GM23338 (cell line): ENCODE data around the gene RAG1. TPM values are rescaled to one million over a fixed set of nuclear protein-coding genes. Genes with fewer than 3 reads are reported as not detected.

Source experiments
- ATAC-seq: fragments of 200-7000 bp; cut with Tn5 transposase; 3 replicates; pipeline ENCODE4 v1.9.1; 2020
- DNase-seq: peaks from one replicate; pipeline ENCODE4 v3.0.0-alpha.2; 2015; ENCODE audit warnings: low spot score
- H2AFZ ChIP-seq: fragments of 200-600 bp; sonication (generic); 2 replicates; pipeline ENCODE4 v1.8.0; 2016; ENCODE audit warnings: antibody characterized with exemption, mild to moderate bottlenecking, moderate library complexity
- H3F3A ChIP-seq: fragments of 200-600 bp; sonication (generic); replicated peaks from 2 replicates; pipeline ENCODE4 v1.8.0; 2017; ENCODE audit warnings: antibody characterized with exemption, mixed run types, low read depth
- H3K27ac ChIP-seq: fragments of 200-600 bp; sonication (generic); 2 replicates; pipeline ENCODE4 v1.6.1; 2016; ENCODE audit warnings: low read depth
- H3K27me3 ChIP-seq: fragments of 200-600 bp; sonication (generic); 2 replicates; pipeline ENCODE4 v1.8.0; 2016; ENCODE audit warnings: mild to moderate bottlenecking, mixed run types, moderate library complexity; ENCODE audit not compliant: insufficient read depth
- H3K36me3 ChIP-seq: fragments of 200-600 bp; sonication (generic); 2 replicates; pipeline ENCODE4 v1.8.0; 2016; ENCODE audit warnings: mild to moderate bottlenecking; ENCODE audit not compliant: insufficient read depth
- H3K4me1 ChIP-seq: fragments of 200-600 bp; sonication (generic); 2 replicates; pipeline ENCODE4 v1.8.0; 2016; ENCODE audit warnings: mild to moderate bottlenecking, moderate library complexity; ENCODE audit not compliant: insufficient read depth
- H3K4me2 ChIP-seq: fragments of 200-600 bp; sonication (generic); 2 replicates; pipeline ENCODE4 v1.7.1; 2017; ENCODE audit warnings: mixed run types
- H3K4me3 ChIP-seq: fragments of 200-600 bp; sonication (generic); 2 replicates; pipeline ENCODE4 v1.6.1; 2016; ENCODE audit warnings: mixed run types
- H3K79me2 ChIP-seq: fragments of 200-600 bp; sonication (generic); replicated peaks from 2 replicates; pipeline ENCODE4 v1.8.0; 2017; ENCODE audit warnings: mild to moderate bottlenecking; ENCODE audit not compliant: insufficient read depth
- H3K9me2 ChIP-seq: fragments of 200-600 bp; sonication (generic); 2 replicates; pipeline ENCODE4 v1.8.0; 2017; ENCODE audit not compliant: insufficient read depth
- H4K20me1 ChIP-seq: fragments of 200-600 bp; sonication (generic); replicated peaks from 2 replicates; pipeline ENCODE4 v1.8.0; 2017; ENCODE audit warnings: mild to moderate bottlenecking; ENCODE audit not compliant: insufficient read depth
- H3K27ac Mint-ChIP-seq: 2 replicates; pipeline ENCODE4 v1.8.0; 2020; ENCODE audit warnings: inconsistent platforms, mild to moderate bottlenecking, moderate library complexity, mixed read lengths
- H3K27me3 Mint-ChIP-seq: 3 replicates; pipeline ENCODE4 v1.8.0; 2022; ENCODE audit warnings: low read depth, mild to moderate bottlenecking, moderate library complexity, mixed read lengths, inconsistent platforms; ENCODE audit not compliant: insufficient read depth, poor library complexity
- H3K36me3 Mint-ChIP-seq: 3 replicates; pipeline ENCODE4 v1.8.0; 2021; ENCODE audit warnings: low read depth, mild to moderate bottlenecking, inconsistent platforms, moderate library complexity, mixed read lengths
- H3K4me1 Mint-ChIP-seq: 3 replicates; pipeline ENCODE4 v1.8.0; 2020; ENCODE audit warnings: mild to moderate bottlenecking, inconsistent platforms, mixed read lengths
- H3K4me3 Mint-ChIP-seq: 3 replicates; pipeline ENCODE4 v1.8.0; 2021; ENCODE audit warnings: moderate library complexity, mild to moderate bottlenecking, inconsistent platforms, mixed read lengths
- H3K9me3 Mint-ChIP-seq: 3 replicates; pipeline ENCODE4 v1.8.0; 2020; ENCODE audit warnings: moderate library complexity, mild to moderate bottlenecking, inconsistent platforms, mixed read lengths
- CREB1 ChIP-seq: fragments of 250-450 bp; sonication (Bioruptor Pico); IDR thresholded peaks from 2 replicates; pipeline ENCODE4 v1.5.0; 2020; ENCODE audit warnings: low read depth, mild to moderate bottlenecking, moderate library complexity
- EZH2 ChIP-seq: fragments of 200-600 bp; sonication (generic); IDR thresholded peaks from one replicate; pipeline ENCODE4 v1.8.0; 2017; ENCODE audit warnings: antibody characterized with exemption, mild to moderate bottlenecking, low read depth; ENCODE audit not compliant: unreplicated experiment
- EZH2phosphoT487 ChIP-seq: fragments of 200-600 bp; sonication (generic); IDR thresholded peaks from one replicate; pipeline ENCODE4 v1.8.1; 2018; ENCODE audit warnings: antibody characterized with exemption; ENCODE audit not compliant: unreplicated experiment
- POLR2AphosphoS5 ChIP-seq: IDR thresholded peaks from 2 replicates; pipeline ENCODE4 v1.6.1; 2016; ENCODE audit warnings: antibody characterized with exemption, low read depth
- STAT1 ChIP-seq: IDR thresholded peaks from one replicate; pipeline ENCODE4 v1.6.1; 2016; ENCODE audit warnings: antibody characterized with exemption; ENCODE audit not compliant: unreplicated experiment
- ZNF114 ChIP-seq: fragments of 250-450 bp; sonication (Bioruptor Pico); IDR thresholded peaks from 2 replicates; pipeline ENCODE4 v1.5.0; 2020; ENCODE audit warnings: mild to moderate bottlenecking, moderate library complexity
- ZNF331 ChIP-seq: fragments of 250-450 bp; sonication (Bioruptor Pico); IDR thresholded peaks from 2 replicates; pipeline ENCODE4 v1.5.0; 2020; ENCODE audit warnings: low read depth, mild to moderate bottlenecking, moderate library complexity
- polyA plus RNA-seq: library from polyadenylated mRNA; unstranded; fragments of >200 nt; fragmentation: Nextera tagmentation; extraction: Ambion mirVana; gene quantifications from 2 replicates; pipeline ENCODE4 v1.2.1, GENCODE V29; 2016
- total RNA-seq: library from RNA; depleted of rRNA; stranded (reverse); fragments of >200 nt; shearing (Covaris generic); gene quantifications from 2 replicates; pipeline ENCODE4 v1.2.3, GENCODE V29; 2014
- TF ChIP-seq, protein P1 (sequence below): IDR thresholded peaks from 2 replicates; pipeline ENCODE4 v1.6.1; 2016; ENCODE audit warnings: antibody characterized with exemption
- TF ChIP-seq, protein P2 (sequence below): fragments of 250-450 bp; sonication (Bioruptor Pico); IDR thresholded peaks from 2 replicates; pipeline ENCODE4 v1.5.0; 2020; ENCODE audit warnings: mild to moderate bottlenecking, moderate library complexity
- TF ChIP-seq, protein P3 (sequence below): IDR thresholded peaks from one replicate; pipeline ENCODE4 v1.6.1; 2018; ENCODE audit warnings: antibody characterized with exemption; ENCODE audit not compliant: unreplicated experiment

The RAG1 gene
- total and polyA plus RNA-seq, 2 experiments from 2014 or later: 0.89 to 1.4 TPM

DNA sequence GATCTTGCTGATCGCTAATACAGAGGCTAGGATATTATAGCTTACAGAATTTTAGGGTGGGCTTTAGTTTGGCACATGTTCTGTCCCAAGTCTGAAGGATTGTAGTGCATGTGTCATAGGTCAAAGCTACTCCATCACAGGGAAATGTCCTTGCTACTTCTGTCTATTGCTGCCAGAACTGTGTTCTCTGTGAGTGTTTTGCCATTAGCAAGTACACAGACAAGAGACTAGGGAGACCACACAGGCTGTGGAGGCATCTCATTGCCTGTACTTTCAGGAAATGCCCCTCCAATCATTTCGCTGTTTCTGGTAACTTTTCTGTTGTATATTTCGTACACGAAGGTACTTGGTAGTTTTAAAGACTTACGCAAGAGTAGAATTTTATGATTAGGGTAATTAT lies 55.7 kb downstream of the RAG1 start:
- no peaks in the 10 kb centered on the region for H3K9me3 Mint-ChIP-seq
- no peaks in the 10 kb centered on the region for H3K4me1 ChIP-seq
- 0 out of 2 replicates have a peak, but pooled peaks cover 2% of the 10 kb centered on the region for H4K20me1 ChIP-seq
- H3K36me3 ChIP-seq: no peaks in the 10 kb centered on the region
- H3K4me2 ChIP-seq: no peak overlapping the region
- H3K27me3 ChIP-seq: no peaks in the 10 kb centered on the region
- no peaks in the 10 kb centered on the region for H3K27me3 Mint-ChIP-seq
- no peak overlapping the region for H3K4me3 Mint-ChIP-seq
- no peak overlapping the region for H3K27ac Mint-ChIP-seq
- no peaks in the 10 kb centered on the region for H3K79me2 ChIP-seq
- H3K27ac ChIP-seq: no peak overlapping the region
- ATAC-seq: no peak
- TF ChIP-seq, protein P1, sequence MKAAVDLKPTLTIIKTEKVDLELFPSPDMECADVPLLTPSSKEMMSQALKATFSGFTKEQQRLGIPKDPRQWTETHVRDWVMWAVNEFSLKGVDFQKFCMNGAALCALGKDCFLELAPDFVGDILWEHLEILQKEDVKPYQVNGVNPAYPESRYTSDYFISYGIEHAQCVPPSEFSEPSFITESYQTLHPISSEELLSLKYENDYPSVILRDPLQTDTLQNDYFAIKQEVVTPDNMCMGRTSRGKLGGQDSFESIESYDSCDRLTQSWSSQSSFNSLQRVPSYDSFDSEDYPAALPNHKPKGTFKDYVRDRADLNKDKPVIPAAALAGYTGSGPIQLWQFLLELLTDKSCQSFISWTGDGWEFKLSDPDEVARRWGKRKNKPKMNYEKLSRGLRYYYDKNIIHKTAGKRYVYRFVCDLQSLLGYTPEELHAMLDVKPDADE: no peak
- no peak for TF ChIP-seq EZH2phosphoT487
- TF ChIP-seq STAT1: no peak
- no peak for TF ChIP-seq CREB1 (CRISPR knock-in tag)
- H3F3A ChIP-seq: no peaks in the 10 kb centered on the region
- H3K4me1 Mint-ChIP-seq: no peaks in the 10 kb centered on the region
- H2AFZ ChIP-seq: no peak overlapping the region
- H3K36me3 Mint-ChIP-seq: no peaks in the 10 kb centered on the region
- DNase-seq: no peak
- no peak overlapping the region for H3K4me3 ChIP-seq
- H3K9me2 ChIP-seq: no peaks in the 10 kb centered on the region

DNA sequence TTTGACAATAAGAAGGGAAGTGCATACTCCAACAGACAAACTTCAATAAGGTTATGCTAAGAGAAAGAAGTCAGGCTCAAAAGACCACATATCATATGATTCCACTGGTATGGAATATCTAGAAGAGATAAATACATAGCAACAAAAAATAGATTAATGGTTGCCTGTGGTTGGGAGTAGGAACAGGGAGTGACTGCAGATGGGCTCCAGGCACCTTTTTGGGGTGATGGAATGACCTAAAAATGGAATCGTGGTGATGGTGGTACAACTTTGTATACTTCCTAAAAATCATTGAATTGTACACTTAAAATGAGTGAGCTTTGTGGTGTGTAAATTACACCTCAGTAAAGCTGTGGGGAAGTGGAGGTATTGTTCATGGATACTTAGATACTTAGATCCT lies 59.2 kb downstream of the RAG1 start:
- no peak overlapping the region for H3K4me2 ChIP-seq
- H3F3A ChIP-seq: no peaks in the 10 kb centered on the region
- H3K4me3 Mint-ChIP-seq: no peak overlapping the region
- no peaks in the 10 kb centered on the region for H3K79me2 ChIP-seq
- H3K4me1 Mint-ChIP-seq: no peaks in the 10 kb centered on the region
- H4K20me1 ChIP-seq: no peaks in the 10 kb centered on the region
- H3K9me3 Mint-ChIP-seq: no peaks in the 10 kb centered on the region
- no peak overlapping the region for H3K27ac Mint-ChIP-seq
- no peaks in the 10 kb centered on the region for H3K36me3 Mint-ChIP-seq
- H3K27me3 Mint-ChIP-seq: no peaks in the 10 kb centered on the region
- H3K4me3 ChIP-seq: no peak overlapping the region
- H3K4me1 ChIP-seq: no peaks in the 10 kb centered on the region
- H3K9me2 ChIP-seq: no peaks in the 10 kb centered on the region
- DNase-seq (no peak), ATAC-seq (no peak)
- H3K36me3 ChIP-seq: no peaks in the 10 kb centered on the region
- H3K27me3 ChIP-seq: no peaks in the 10 kb centered on the region
- H3K27ac ChIP-seq: no peak overlapping the region
- no peak overlapping the region for H2AFZ ChIP-seq
- TF ChIP-seq EZH2phosphoT487 (no peak), EZH2 (no peak), STAT1 (no peak), ZNF114 (no peak), CREB1 (CRISPR knock-in tag) (no peak), POLR2AphosphoS5 (no peak), ZNF331 (no peak)
- TF ChIP-seq, protein P1: no peak
- TF ChIP-seq, protein P2, sequence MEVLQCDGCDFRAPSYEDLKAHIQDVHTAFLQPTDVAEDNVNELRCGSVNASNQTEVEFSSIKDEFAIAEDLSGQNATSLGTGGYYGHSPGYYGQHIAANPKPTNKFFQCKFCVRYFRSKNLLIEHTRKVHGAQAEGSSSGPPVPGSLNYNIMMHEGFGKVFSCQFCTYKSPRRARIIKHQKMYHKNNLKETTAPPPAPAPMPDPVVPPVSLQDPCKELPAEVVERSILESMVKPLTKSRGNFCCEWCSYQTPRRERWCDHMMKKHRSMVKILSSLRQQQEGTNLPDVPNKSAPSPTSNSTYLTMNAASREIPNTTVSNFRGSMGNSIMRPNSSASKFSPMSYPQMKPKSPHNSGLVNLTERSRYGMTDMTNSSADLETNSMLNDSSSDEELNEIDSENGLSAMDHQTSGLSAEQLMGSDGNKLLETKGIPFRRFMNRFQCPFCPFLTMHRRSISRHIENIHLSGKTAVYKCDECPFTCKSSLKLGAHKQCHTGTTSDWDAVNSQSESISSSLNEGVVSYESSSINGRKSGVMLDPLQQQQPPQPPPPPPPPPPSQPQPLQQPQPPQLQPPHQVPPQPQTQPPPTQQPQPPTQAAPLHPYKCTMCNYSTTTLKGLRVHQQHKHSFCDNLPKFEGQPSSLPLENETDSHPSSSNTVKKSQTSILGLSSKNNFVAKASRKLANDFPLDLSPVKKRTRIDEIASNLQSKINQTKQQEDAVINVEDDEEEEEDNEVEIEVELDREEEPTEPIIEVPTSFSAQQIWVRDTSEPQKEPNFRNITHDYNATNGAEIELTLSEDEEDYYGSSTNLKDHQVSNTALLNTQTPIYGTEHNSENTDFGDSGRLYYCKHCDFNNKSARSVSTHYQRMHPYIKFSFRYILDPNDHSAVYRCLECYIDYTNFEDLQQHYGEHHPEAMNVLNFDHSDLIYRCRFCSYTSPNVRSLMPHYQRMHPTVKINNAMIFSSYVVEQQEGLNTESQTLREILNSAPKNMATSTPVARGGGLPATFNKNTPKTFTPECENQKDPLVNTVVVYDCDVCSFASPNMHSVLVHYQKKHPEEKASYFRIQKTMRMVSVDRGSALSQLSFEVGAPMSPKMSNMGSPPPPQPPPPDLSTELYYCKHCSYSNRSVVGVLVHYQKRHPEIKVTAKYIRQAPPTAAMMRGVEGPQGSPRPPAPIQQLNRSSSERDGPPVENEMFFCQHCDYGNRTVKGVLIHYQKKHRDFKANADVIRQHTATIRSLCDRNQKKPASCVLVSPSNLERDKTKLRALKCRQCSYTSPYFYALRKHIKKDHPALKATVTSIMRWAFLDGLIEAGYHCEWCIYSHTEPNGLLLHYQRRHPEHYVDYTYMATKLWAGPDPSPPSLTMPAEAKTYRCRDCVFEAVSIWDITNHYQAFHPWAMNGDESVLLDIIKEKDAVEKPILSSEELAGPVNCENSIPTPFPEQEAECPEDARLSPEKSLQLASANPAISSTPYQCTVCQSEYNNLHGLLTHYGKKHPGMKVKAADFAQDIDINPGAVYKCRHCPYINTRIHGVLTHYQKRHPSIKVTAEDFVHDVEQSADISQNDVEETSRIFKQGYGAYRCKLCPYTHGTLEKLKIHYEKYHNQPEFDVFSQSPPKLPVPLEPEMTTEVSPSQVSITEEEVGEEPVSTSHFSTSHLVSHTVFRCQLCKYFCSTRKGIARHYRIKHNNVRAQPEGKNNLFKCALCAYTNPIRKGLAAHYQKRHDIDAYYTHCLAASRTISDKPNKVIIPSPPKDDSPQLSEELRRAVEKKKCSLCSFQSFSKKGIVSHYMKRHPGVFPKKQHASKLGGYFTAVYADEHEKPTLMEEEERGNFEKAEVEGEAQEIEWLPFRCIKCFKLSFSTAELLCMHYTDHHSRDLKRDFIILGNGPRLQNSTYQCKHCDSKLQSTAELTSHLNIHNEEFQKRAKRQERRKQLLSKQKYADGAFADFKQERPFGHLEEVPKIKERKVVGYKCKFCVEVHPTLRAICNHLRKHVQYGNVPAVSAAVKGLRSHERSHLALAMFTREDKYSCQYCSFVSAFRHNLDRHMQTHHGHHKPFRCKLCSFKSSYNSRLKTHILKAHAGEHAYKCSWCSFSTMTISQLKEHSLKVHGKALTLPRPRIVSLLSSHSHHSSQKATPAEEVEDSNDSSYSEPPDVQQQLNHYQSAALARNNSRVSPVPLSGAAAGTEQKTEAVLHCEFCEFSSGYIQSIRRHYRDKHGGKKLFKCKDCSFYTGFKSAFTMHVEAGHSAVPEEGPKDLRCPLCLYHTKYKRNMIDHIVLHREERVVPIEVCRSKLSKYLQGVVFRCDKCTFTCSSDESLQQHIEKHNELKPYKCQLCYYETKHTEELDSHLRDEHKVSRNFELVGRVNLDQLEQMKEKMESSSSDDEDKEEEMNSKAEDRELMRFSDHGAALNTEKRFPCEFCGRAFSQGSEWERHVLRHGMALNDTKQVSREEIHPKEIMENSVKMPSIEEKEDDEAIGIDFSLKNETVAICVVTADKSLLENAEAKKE (CRISPR knock-in tag): no peak
- TF ChIP-seq, protein P3, sequence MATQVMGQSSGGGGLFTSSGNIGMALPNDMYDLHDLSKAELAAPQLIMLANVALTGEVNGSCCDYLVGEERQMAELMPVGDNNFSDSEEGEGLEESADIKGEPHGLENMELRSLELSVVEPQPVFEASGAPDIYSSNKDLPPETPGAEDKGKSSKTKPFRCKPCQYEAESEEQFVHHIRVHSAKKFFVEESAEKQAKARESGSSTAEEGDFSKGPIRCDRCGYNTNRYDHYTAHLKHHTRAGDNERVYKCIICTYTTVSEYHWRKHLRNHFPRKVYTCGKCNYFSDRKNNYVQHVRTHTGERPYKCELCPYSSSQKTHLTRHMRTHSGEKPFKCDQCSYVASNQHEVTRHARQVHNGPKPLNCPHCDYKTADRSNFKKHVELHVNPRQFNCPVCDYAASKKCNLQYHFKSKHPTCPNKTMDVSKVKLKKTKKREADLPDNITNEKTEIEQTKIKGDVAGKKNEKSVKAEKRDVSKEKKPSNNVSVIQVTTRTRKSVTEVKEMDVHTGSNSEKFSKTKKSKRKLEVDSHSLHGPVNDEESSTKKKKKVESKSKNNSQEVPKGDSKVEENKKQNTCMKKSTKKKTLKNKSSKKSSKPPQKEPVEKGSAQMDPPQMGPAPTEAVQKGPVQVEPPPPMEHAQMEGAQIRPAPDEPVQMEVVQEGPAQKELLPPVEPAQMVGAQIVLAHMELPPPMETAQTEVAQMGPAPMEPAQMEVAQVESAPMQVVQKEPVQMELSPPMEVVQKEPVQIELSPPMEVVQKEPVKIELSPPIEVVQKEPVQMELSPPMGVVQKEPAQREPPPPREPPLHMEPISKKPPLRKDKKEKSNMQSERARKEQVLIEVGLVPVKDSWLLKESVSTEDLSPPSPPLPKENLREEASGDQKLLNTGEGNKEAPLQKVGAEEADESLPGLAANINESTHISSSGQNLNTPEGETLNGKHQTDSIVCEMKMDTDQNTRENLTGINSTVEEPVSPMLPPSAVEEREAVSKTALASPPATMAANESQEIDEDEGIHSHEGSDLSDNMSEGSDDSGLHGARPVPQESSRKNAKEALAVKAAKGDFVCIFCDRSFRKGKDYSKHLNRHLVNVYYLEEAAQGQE: no peak
